ENCODE measurements around the gene PIK3CB. TPM values are rescaled to one million over a fixed set of nuclear protein-coding genes. Genes with fewer than 3 reads are reported as not detected.

The PIK3CB gene
- total RNA-seq, 1 experiment from 2014 or later = 35.6 TPM

DNA sequence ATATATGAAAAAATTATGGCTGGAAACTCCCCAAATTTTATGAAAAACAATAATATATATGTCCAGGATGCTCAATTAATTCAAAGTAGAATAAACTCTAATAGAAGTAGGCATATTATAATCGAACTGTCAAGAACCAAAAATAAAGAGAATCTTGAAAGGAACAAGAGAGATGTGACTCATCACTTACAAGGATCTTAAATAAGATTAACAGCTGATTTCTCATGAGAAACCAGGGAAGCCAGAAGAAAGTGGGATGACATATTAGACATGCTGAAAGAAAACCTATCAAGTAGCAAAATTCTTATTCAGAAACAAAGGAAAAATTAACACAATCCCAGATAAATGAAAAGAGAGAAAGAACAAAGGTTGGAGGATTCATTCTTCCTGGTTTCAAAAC is 159.3 kb downstream of the PIK3CB start:
- Mint-ChIP-seq H3K27me3 (ENCODE audit: low read depth) (no peaks in the 10 kb centered on the region), H3K27ac (0 out of 7 replicates have a peak overlapping the region, but pooled peaks of 1 of the 3 experiments have one; percentile 46), H3K4me1 (peaks cover 12 to 14% of the 10 kb centered on the region in 2 experiments), H3K4me3 (no peak overlapping the region), H3K36me3 (ENCODE audit: insufficient read depth in 1 of 3, low read depth in 3 of 3) (peaks cover 32 to 41% (median 40%) of the 10 kb centered on the region in 3 experiments), H3K9me3 (peaks cover 10 to 11% of the 10 kb centered on the region in 2 experiments; a peak in 4 of 5 replicates)
- Histone ChIP-seq H4K5ac (ENCODE audit: insufficient read length, low read depth, low read length) (no peak overlapping the region), H3K79me2 (ENCODE audit: insufficient read depth, low read length) (no peaks in the 10 kb centered on the region), H3K79me1 (ENCODE audit: insufficient read depth, low read depth, low read length, poor library complexity, severe bottlenecking) (no peaks in the 10 kb centered on the region), H2AK5ac (ENCODE audit: insufficient read length, low read length) (no peak overlapping the region), H3K23ac (ENCODE audit: insufficient read length, low read depth, low read length) (no peak overlapping the region), H3K23me2 (ENCODE audit: insufficient read length, low read depth, low read length, poor library complexity, severe bottlenecking) (no peaks in the 10 kb centered on the region), H3K4me2 (ENCODE audit: insufficient read depth, insufficient read length, low read length) (no peak overlapping the region), H2AFZ (ENCODE audit: low read length) (no peak overlapping the region), H3K27ac (ENCODE audit: insufficient read length, low read depth, low read length) (no peak overlapping the region), H3K18ac (ENCODE audit: insufficient read length, low read depth, low read length) (no peak overlapping the region), H3K9me3 (ENCODE audit: control insufficient read depth, low read depth, low read length) (no peaks in the 10 kb centered on the region), H3T11ph (ENCODE audit: low read length) (no peak overlapping the region), H2BK15ac (ENCODE audit: low read depth, low read length) (no peak overlapping the region), H2BK12ac (ENCODE audit: insufficient read length, low read depth, low read length) (no peak overlapping the region), H3K56ac (ENCODE audit: insufficient read length, low read depth, low read length) (no peak overlapping the region), H2BK5ac (ENCODE audit: insufficient read length, low read length) (no peak overlapping the region), H2BK20ac (ENCODE audit: low read depth, low read length, poor library complexity, severe bottlenecking) (no peak overlapping the region), H4K20me1 (ENCODE audit: control insufficient read depth, insufficient read depth, insufficient read length) (no peaks in the 10 kb centered on the region), H2BK120ac (ENCODE audit: low read depth, low read length, poor library complexity, severe bottlenecking) (no peak overlapping the region), H4K91ac (ENCODE audit: insufficient read length, low read depth, low read length) (no peak overlapping the region), H3K14ac (ENCODE audit: insufficient read depth, low read length) (no peak overlapping the region), H3K4me1 (ENCODE audit: insufficient read depth, low read length) (0 out of 2 replicates have a peak, but pooled peaks cover 3% of the 10 kb centered on the region), H3K9ac (ENCODE audit: extremely low read depth, insufficient read length, low read length) (no peak overlapping the region), H4K8ac (replicated peaks; ENCODE audit: insufficient read length, low read depth, low read length) (no peak overlapping the region), H3K27me3 (ENCODE audit: insufficient read depth, low read length) (no peaks in the 10 kb centered on the region), H3K4ac (ENCODE audit: low read depth, low read length) (no peak overlapping the region)
- no CpG with 5 or more reads among the region's 1 CpG for WGBS (ENCODE audit: extremely low coverage, insufficient read length, low lambda C conversion rate)
- TF ChIP-seq, protein P1, sequence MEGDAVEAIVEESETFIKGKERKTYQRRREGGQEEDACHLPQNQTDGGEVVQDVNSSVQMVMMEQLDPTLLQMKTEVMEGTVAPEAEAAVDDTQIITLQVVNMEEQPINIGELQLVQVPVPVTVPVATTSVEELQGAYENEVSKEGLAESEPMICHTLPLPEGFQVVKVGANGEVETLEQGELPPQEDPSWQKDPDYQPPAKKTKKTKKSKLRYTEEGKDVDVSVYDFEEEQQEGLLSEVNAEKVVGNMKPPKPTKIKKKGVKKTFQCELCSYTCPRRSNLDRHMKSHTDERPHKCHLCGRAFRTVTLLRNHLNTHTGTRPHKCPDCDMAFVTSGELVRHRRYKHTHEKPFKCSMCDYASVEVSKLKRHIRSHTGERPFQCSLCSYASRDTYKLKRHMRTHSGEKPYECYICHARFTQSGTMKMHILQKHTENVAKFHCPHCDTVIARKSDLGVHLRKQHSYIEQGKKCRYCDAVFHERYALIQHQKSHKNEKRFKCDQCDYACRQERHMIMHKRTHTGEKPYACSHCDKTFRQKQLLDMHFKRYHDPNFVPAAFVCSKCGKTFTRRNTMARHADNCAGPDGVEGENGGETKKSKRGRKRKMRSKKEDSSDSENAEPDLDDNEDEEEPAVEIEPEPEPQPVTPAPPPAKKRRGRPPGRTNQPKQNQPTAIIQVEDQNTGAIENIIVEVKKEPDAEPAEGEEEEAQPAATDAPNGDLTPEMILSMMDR (conservative IDR thresholded peaks at IDR 0.05) = no peak
- DNase-seq = no peak
